ENCODE results near the gene FBXL17.

DNA sequence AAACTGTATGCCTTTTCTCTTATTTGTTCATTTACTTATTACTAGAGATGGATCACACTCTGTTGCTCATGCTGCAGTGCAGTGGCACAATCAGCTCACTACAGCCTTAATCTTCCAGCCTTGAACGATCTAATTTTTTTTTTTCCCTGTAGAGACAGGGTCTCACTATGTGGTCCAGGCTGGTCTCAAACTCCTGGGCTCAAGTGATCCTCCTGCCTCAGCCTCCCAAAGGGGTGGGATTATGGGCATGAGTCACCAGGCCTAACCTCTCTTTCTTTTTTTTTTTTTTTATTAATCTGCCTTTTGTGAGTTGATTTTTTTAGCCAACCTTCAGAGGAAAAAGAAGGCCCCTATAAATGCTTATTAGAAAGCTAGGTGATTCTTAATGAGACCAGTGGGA, 303.0 kb downstream of the FBXL17 start:
- TF ChIP-seq EZH2phosphoT487 (IDR thresholded peaks at IDR 0.05; ENCODE audit: low read depth): no peak
- TF ChIP-seq, protein P1, sequence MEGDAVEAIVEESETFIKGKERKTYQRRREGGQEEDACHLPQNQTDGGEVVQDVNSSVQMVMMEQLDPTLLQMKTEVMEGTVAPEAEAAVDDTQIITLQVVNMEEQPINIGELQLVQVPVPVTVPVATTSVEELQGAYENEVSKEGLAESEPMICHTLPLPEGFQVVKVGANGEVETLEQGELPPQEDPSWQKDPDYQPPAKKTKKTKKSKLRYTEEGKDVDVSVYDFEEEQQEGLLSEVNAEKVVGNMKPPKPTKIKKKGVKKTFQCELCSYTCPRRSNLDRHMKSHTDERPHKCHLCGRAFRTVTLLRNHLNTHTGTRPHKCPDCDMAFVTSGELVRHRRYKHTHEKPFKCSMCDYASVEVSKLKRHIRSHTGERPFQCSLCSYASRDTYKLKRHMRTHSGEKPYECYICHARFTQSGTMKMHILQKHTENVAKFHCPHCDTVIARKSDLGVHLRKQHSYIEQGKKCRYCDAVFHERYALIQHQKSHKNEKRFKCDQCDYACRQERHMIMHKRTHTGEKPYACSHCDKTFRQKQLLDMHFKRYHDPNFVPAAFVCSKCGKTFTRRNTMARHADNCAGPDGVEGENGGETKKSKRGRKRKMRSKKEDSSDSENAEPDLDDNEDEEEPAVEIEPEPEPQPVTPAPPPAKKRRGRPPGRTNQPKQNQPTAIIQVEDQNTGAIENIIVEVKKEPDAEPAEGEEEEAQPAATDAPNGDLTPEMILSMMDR (IDR thresholded peaks at IDR 0.05; ENCODE audit: low read depth, low read length): no peak

All from OCI-LY3 (cell line).